Upper lobe of right lung (tissue), 1 donor: ENCODE data around the gene PPP1R1C. TPM values are rescaled to one million over a fixed set of nuclear protein-coding genes. Genes with fewer than 3 reads are reported as not detected.

Experiments used
- ATAC-seq: fragments of 200-7000 bp; cut with Tn5 transposase; one replicate; pipeline ENCODE4 v1.9.1; 2020; ENCODE audit warnings: mild to moderate bottlenecking, moderate library complexity
- DNase-seq: peaks from one replicate; pipeline ENCODE4 v3.0.0-alpha.2; 2020
- H3K27ac ChIP-seq: fragments of 200-600 bp; one replicate; pipeline ENCODE4 v1.8.0; 2022
- H3K27me3 ChIP-seq: fragments of 200-600 bp; one replicate; pipeline ENCODE4 v1.8.0; 2022; ENCODE audit warnings: mild to moderate bottlenecking
- H3K36me3 ChIP-seq: fragments of 200-600 bp; one replicate; pipeline ENCODE4 v1.8.0; 2022
- H3K4me1 ChIP-seq: fragments of 200-600 bp; one replicate; pipeline ENCODE4 v1.8.0; 2022
- H3K4me3 ChIP-seq: fragments of 200-600 bp; one replicate; pipeline ENCODE4 v1.8.0; 2022; ENCODE audit warnings: mild to moderate bottlenecking
- H3K9me3 ChIP-seq: fragments of 200-600 bp; one replicate; pipeline ENCODE4 v1.8.0; 2022
- CTCF ChIP-seq: fragments of 200-600 bp; IDR thresholded peaks from one replicate; pipeline ENCODE4 v1.8.0; 2022; ENCODE audit warnings: antibody characterized with exemption
- intact Hi-C: fragments of 100-400 bp; cut with DNase I; formaldehyde crosslinking; loops from one replicate; pipeline ENCODE4 v1.11.0; 2022
- total RNA-seq: library from RNA; stranded (reverse); fragmentation: NEBNext Ultra II Directional; extraction: Animal tissue kit (Norgen Biotek cat#: 25700); gene quantifications from one replicate; pipeline ENCODE4 v1.2.1, GENCODE V29; 2021
- donor health status: DM: no; HTN: yes; CAD: no; lungs with severe emphysema.

Gene PPP1R1C
- total RNA-seq, 1 donor from 2014 or later, result 5.8 TPM

DNA sequence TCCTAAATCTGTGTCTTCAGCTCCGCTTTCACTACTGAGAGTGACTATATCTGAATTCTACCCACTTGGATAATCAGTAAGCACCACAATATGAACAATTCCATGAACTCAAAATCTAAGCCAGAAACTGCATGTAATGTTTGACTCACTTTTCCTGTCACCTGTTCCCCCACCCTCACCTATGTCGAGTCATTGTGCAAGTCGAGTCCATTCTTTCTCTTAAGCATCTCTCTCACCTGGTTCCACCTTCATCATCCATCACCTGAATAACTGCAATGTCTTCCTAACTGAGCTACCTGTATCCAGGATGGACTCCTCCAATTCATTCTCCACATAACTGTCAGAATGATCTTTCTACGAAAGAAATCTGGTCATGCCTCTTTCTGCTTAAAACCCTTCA, 58.2 kb downstream of the PPP1R1C start:
- Histone ChIP-seq H3K27me3 (no peaks in the 10 kb centered on the region), H3K36me3 (no peaks in the 10 kb centered on the region), H3K4me1 (peaks cover under 1% of the 10 kb centered on the region), H3K9me3 (no peaks in the 10 kb centered on the region), H3K27ac (no peak overlapping the region), H3K4me3 (no peak overlapping the region)
- TF ChIP-seq CTCF, result no peak
- DNase-seq (no peak), ATAC-seq (no peak)
- intact Hi-C loops, result no loop called here

- H3K4me1 ChIP-seq, result no peaks in the 10 kb centered on the region
- no peak for TF ChIP-seq CTCF
- no peak for ATAC-seq
- no peaks in the 10 kb centered on the region for H3K27me3 ChIP-seq
- no peak overlapping the region for H3K4me3 ChIP-seq
- intact Hi-C loops, result no loop called here
- DNase-seq, result no peak
- H3K9me3 ChIP-seq, result no peaks in the 10 kb centered on the region
- H3K36me3 ChIP-seq, result no peaks in the 10 kb centered on the region
- H3K27ac ChIP-seq, result no peak overlapping the region
These were observed 61.9 kb downstream of the PPP1R1C start for GRCh38 chr2:182047544-182047943.

DNA sequence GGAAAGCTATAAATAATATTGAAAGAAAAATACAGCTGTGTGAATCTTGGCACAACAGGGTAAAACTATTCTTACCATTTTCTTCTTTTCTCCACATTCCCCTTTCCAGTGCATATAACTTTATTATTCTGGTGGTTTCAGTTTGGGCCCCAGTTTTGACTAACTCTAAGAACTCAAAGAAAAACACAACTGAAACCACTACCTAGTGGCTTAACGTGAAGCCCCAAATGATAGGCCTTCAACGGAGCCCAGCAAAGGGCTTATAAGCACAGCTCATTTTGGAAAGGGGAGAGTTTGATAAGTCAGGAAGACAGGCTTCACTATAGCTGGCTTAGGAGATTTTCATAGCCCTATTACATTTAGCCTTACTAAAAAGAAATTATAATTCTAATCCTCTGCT, 62.4 kb downstream of the PPP1R1C start:
- intact Hi-C loops, result no loop called here
- Histone ChIP-seq H3K9me3 (no peaks in the 10 kb centered on the region), H3K4me3 (no peak overlapping the region), H3K36me3 (no peaks in the 10 kb centered on the region), H3K27me3 (no peaks in the 10 kb centered on the region), H3K4me1 (no peaks in the 10 kb centered on the region), H3K27ac (no peak overlapping the region)
- TF ChIP-seq CTCF, result no peak
- ATAC-seq, result no peak
- no peak for DNase-seq

- no peak overlapping the region for H3K4me3 ChIP-seq
- no peaks in the 10 kb centered on the region for H3K4me1 ChIP-seq
- DNase-seq (no peak), ATAC-seq (no peak)
- H3K36me3 ChIP-seq, result no peaks in the 10 kb centered on the region
- no peaks in the 10 kb centered on the region for H3K9me3 ChIP-seq
- no peak overlapping the region for H3K27ac ChIP-seq
- no peaks in the 10 kb centered on the region for H3K27me3 ChIP-seq
- intact Hi-C loops, result no loop called here
- TF ChIP-seq CTCF, result no peak
These were observed 63.0 kb downstream of the PPP1R1C start for GRCh38 chr2:182048621-182049020.

GRCh38 chr2:182049372-182050148, 63.9 kb downstream of the PPP1R1C start:
- H3K27ac ChIP-seq, result no peak overlapping the region
- no peaks in the 10 kb centered on the region for H3K27me3 ChIP-seq
- no peak for TF ChIP-seq CTCF
- intact Hi-C loops, result no loop called here
- ATAC-seq (no peak), DNase-seq (no peak)
- no peaks in the 10 kb centered on the region for H3K4me1 ChIP-seq
- H3K4me3 ChIP-seq, result no peak overlapping the region
- H3K36me3 ChIP-seq, result no peaks in the 10 kb centered on the region
- no peaks in the 10 kb centered on the region for H3K9me3 ChIP-seq
